HG03342 (cell line): ENCODE measurements around the gene DBH.

Experiments used
- ATAC-seq: cut with Tn5 transposase; IDR thresholded peaks from one replicate; pipeline ENCODE4 v1.9.1; 2021; ENCODE audit warnings: mild to moderate bottlenecking, moderate library complexity; ENCODE audit not compliant: unreplicated experiment

Gene DBH

GRCh38 chr9:133693703-133694529 is 57.8 kb downstream of the DBH start:
- ATAC-seq, result no peak

GRCh38 chr9:133694686-133695085 is 58.5 kb downstream of the DBH start:
- no peak for ATAC-seq

- no peak for ATAC-seq
These were observed 59.9 kb downstream of the DBH start for GRCh38 chr9:133696071-133696472.

- ATAC-seq, result no peak
These were observed 63.4 kb downstream of the DBH start for GRCh38 chr9:133699546-133699945.

- ATAC-seq, result no peak
These were observed 64.7 kb downstream of the DBH start for GRCh38 chr9:133700819-133701320.

GRCh38 chr9:133701321-133701980 is 65.3 kb downstream of the DBH start:
- ATAC-seq, result no peak

- no peak for ATAC-seq
These were observed 66.0 kb downstream of the DBH start for GRCh38 chr9:133701981-133702797.

- ATAC-seq, result no peak
These were observed 66.8 kb downstream of the DBH start for GRCh38 chr9:133702798-133703590.

- ATAC-seq, result no peak
These were observed 67.6 kb downstream of the DBH start for GRCh38 chr9:133703591-133704399.

- ATAC-seq, result no peak
These were observed 68.6 kb downstream of the DBH start for GRCh38 chr9:133704711-133705181.

- no peak for ATAC-seq
These were observed 69.4 kb downstream of the DBH start for GRCh38 chr9:133705576-133705975.

- no peak for ATAC-seq
These were observed 70.3 kb downstream of the DBH start for GRCh38 chr9:133706307-133707050.

GRCh38 chr9:133707065-133707762 is 71.1 kb downstream of the DBH start:
- ATAC-seq, result no peak

GRCh38 chr9:133707763-133708245 is 71.6 kb downstream of the DBH start:
- no peak for ATAC-seq

GRCh38 chr9:133708246-133709014 is 72.3 kb downstream of the DBH start:
- ATAC-seq, result no peak
